KOPT-K1 (cell line): Measurements from ENCODE around the gene TEAD1.

Source experiments
- H3K27ac ChIP-seq: fragments of 200-600 bp; sonication (generic); 2 replicates; pipeline ENCODE4 v1.5.1; 2016; ENCODE audit warnings: antibody characterized with exemption, mild to moderate bottlenecking, low read depth, low read length; ENCODE audit not compliant: poor library complexity, severe bottlenecking
- H3K36me3 ChIP-seq: fragments of 200-600 bp; sonication (generic); 2 replicates; pipeline ENCODE4 v1.5.1; 2017; ENCODE audit warnings: antibody characterized with exemption, mild to moderate bottlenecking, low read length, moderate library complexity; ENCODE audit not compliant: insufficient read depth
- H3K9me3 ChIP-seq: fragments of 200-600 bp; sonication (generic); 2 replicates; pipeline ENCODE4 v1.5.1; 2017; ENCODE audit warnings: antibody characterized with exemption, low read length, mild to moderate bottlenecking; ENCODE audit not compliant: insufficient read depth, poor library complexity, severe bottlenecking

The TEAD1 gene

DNA sequence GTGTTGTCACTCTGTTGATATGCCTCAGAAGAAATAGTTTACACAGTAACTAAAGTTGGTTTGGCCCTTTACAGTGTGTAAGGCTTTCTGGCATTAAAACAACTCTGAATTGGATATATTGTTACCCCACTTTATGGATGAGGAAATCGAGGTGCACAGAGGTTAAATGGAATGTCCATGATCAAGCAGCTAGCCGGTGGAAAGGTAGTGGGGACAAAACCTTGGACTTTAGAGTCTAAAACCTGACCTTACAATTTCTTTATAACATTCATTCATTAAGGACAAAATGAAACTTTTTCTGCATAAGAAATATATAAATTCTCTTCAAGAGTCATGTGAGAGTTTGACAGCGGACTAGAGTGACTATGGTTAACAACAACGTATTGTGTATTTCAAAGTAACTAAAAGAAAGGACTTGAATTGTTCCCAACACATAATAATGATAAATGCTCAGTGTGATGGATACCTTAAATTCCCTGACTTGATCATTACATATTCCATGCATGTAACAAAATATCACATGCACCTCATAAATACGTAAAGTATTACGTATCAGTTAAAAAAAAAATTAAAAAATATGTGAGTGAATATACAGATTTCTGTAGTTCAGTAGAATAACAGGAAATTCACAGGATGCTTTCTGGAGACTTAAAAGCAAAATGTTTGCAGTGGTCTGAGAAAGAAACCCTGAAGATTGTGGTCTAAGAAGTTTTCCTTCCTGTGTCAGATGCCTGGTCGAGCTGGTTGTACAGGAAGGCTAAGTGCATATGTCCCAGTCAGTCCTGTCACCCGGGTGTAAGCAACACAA, 51.0 kb downstream of the TEAD1 start:
- Histone ChIP-seq H3K27ac (no peak overlapping the region), H3K9me3 (no peaks in the 10 kb centered on the region), H3K36me3 (no peaks in the 10 kb centered on the region)

DNA sequence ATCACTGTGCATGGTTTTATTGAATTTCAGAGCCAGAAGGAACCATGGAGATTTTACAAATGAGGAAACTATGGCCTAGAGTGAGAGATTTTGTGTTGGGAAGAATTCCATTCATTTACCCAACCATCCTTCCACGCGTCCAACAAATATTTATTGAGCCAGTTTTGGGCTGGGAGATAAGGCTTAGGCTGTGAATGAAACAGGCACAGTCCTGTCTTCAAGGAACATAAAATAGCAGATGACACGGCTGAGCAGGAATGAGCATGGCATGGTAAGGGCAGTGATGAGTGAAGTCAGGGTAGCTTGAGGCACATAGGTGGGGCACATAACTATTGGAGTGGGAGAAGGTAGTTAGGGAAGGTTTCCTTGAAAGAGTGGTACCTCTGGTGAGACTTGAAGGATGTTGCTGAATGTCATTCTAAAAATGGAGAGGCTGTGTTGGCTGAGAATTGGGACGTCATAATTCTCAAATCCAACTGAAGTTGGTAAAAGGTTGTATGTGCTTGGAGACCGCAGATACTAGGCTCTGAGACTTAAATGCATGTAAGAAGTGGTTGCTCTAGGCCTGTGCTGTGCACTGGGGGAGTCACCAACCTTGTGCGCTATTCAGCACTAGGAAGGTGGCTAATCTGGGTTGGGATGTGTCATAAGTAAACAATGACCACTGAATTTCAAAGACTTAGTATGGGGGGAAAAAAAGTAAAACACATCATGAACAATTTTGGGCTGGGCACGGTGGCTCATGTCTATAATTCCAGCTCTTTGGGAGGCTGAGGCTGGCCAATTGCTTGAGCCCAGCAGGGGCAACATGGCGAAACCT, 51.9 kb downstream of the TEAD1 start:
- Histone ChIP-seq H3K9me3 (no peaks in the 10 kb centered on the region), H3K27ac (no peak overlapping the region), H3K36me3 (no peaks in the 10 kb centered on the region)

DNA sequence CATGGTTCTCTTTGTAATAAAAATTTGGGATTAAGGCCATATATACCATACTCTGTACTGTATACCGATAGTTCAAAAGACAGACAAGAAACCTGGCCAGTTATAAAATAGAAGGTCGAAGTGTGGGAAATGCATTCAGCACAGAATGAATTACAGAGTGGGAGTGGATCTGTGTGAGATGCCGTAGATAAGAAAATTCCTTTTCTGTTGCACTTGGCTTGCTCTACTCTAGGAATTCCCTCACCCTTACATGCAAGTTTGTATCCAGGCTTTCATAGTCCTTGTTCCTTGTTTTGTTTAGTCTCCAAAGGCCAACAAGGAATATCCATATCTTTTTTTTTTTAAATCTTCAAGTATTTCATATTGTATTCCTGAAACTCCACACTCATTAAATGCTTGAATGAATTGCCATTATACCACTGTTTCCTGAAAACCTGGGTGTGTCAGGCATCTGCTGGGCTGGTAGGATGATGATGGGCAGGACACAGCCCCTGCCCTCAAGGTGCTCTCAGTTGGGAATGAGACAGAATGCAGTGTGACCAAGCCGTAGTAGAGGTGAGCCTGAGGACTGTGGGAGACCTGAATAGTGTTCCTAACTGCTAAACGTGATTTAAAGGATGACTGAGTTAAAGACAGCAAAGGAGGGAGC, 53.5 kb downstream of the TEAD1 start:
- Histone ChIP-seq H3K27ac (no peak overlapping the region), H3K36me3 (no peaks in the 10 kb centered on the region), H3K9me3 (no peaks in the 10 kb centered on the region)

DNA sequence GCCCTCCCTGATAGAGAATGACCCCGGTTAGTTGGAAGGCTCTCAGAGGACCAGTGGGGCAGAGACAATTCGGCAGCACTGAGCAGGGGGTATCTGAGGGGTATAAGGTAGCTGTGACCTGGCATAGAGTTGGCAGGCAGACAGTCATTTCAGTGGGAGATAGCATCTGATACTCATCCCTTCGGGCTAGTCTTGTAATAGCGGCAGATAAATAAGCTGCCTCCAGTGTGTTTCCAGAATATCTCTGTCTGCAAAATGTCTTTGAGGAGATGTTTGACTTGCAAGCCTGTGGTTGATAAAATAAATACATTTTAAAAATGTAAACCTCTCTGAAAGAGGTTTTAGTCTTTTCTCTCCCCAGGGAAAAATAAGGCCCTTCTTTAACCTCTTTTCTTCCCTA, 54.2 kb downstream of the TEAD1 start:
- Histone ChIP-seq H3K9me3 (no peaks in the 10 kb centered on the region), H3K36me3 (no peaks in the 10 kb centered on the region), H3K27ac (no peak overlapping the region)

DNA sequence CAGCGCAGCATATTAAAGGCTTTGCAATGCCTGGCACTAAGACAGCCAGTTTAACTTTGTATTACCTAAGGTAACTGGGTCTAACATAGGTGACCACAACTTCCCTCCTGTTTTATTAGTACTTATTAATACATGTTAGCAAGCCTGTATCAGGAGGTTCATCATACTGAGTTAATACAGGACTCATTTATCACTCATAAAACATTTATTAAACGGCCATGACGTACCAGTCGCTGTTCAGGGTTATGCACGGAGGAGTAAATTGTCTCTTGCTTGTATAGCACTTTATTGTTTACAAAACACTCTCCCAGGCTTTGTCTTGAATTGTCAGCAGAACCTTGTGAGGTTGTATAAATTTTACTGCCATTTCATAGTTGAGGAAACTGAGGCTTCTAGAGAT, 55.7 kb downstream of the TEAD1 start:
- H3K27ac ChIP-seq, result no peak overlapping the region
- no peaks in the 10 kb centered on the region for H3K9me3 ChIP-seq

DNA sequence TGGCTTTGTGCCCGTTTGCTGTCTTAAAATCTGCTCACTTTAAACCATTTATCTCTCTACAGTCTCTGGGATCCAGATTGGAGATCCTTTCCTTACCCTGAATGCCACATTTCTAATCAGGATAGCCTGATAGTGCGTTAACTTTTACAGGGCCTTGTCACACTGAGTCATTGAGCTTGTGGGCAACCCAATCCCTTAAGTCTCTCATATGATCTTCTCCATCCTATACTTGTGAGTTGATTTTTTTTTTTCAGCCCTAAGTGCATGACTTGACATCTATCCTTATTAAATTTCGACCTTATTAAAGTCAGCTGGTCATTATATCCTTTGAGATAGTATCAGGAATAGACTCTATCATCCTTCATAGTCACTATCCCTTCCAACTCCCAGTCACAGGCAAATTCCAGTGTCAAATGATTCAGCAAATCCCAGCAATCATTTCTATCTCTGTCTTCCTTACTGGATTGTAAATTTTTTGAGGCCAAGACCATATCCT, 57.7 kb downstream of the TEAD1 start:
- Histone ChIP-seq H3K9me3 (no peaks in the 10 kb centered on the region), H3K27ac (no peak overlapping the region), H3K36me3 (no peaks in the 10 kb centered on the region)

More for the DNA sequence above, 55.7 kb downstream of the TEAD1 start:
- no peaks in the 10 kb centered on the region for H3K36me3 ChIP-seq

DNA sequence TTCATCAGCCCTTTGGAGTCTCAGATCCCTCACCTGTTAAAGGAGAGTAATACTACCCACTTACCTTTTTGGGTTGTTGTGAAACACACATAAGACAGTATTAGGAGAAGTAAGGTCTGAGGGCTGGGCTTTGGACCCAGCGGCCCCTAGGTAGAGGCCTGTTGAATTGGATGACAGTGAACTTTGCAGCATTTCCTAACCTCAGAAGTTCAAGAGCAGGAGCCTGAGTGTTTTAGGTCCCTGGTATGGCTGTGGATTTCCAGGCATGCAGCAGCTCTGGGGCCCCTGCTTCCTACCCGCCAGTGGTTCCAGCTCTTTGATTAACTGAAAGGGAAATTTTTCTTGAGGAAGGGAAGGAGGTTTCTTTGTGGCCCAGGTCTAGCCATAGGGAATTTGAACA, 58.9 kb downstream of the TEAD1 start:
- no peaks in the 10 kb centered on the region for H3K9me3 ChIP-seq
- no peak overlapping the region for H3K27ac ChIP-seq
- no peaks in the 10 kb centered on the region for H3K36me3 ChIP-seq

DNA sequence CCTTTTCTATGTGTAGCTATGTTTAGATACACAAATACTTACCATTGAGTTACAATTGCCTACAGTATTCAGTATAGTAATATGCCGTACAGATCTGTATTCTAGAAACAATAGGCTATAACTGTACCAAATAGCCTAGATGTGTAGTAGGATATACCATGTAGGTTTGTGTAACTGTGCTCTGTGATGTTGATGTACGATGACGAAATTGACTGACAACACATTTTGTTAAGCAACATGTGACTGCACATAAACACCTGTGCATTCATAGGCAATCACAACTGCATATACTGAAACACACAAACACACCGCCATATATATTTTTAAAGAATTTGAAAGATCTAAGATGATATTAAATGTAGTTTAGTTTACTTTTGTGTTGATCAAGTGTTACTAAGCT, 60.4 kb downstream of the TEAD1 start:
- H3K27ac ChIP-seq, result no peak overlapping the region
- no peaks in the 10 kb centered on the region for H3K9me3 ChIP-seq
- no peaks in the 10 kb centered on the region for H3K36me3 ChIP-seq

DNA sequence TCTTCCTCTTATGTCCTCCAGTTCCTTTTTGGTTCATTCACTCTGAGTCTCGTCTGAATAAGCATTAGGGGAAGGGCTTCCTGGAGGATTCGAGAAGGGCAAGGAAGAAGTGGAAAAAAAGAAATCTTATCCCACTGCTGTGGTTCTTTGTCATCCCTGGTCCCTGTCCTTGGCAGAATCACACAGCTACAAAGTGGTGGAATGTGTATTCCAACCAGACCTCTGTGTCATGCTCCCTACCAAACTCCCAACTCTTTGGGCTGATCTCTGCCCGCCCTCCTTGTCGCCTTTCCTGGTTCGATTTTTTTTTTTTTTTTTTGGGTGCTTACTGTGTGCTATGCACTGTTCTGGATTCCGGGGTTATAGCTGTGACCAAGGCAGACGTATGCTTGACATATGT, 61.0 kb downstream of the TEAD1 start:
- peaks cover 1% of the 10 kb centered on the region for H3K9me3 ChIP-seq
- no peak overlapping the region for H3K27ac ChIP-seq

DNA sequence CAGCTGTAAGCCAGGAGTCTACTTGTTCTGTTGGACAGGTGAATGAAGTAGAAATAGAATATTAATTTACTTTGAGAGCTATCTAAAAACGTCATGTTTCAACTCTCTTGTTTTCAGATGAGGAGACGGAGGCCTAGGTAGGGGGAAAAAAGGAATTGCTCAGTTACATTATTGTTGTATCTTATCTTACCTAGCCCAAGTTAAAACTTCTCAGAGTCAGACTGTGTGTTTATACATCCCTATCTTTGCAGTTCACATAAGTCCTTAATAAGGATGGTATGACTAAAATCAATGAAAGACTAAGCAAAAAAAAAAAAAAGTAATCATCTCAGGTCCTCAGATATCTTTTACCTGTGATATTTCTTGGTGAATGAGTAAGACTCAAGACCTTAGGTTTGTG, 62.8 kb downstream of the TEAD1 start:
- no peaks in the 10 kb centered on the region for H3K36me3 ChIP-seq
- peaks cover 5% of the 10 kb centered on the region for H3K9me3 ChIP-seq
- no peak overlapping the region for H3K27ac ChIP-seq

More for the DNA sequence above, 61.0 kb downstream of the TEAD1 start:
- H3K36me3 ChIP-seq, result no peaks in the 10 kb centered on the region

DNA sequence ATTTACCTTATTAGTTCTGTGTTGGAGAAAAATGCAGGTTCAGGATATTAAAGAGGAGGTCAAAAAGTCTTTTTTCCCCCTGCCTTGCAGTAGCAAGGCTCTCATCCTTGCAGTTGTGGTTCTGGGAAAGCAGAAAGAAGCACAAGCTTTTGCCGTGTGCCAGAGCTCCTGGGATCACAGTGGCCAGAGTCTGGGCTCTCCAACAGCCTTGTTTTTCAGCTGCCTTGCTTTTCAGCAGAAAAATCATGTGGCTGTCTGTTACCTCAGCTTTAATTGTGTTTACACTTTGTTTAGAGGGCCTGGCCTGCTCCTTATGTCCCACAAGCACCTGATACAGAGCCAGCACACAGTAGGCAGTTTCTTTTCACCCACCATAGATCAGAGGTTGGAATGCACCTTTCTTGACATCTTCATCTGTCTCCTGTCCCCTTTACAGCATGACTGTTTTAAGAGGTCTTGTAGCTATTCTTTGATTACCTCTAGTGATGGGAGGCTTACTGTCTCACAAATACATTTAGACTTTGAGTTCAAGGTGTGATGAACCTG, 67.5 kb downstream of the TEAD1 start:
- Histone ChIP-seq H3K9me3 (peaks cover 5% of the 10 kb centered on the region), H3K36me3 (no peaks in the 10 kb centered on the region), H3K27ac (no peak overlapping the region)

DNA sequence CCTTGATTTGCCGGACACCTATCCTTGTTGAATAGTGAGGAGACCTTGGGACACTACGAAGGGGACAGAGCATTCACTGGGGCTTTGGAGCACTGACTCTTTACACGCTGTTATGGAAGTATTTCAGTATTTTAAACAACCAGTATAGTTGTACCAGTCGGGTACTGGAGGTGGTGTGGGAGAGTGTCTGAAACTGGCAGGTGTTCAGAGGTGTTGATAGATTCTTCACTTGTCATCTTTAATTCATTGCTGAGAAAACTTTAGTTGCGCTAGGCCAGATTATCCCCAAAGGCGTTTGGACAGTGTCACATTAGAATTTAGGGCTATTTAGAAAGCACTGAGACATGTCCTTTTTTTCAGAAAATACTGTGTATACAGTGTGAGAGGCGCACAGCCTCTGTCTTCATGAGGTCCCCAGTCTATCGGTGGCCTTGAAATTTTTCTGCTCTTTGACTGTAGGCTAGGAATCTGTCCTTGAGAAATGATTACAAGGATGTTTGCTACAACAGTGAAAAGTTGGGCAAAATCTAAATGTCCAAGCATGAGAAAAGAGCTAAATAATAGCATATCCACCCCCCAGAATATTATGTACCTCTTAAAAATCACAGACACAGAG, 69.7 kb downstream of the TEAD1 start:
- H3K9me3 ChIP-seq, result peaks cover 5% of the 10 kb centered on the region
- no peaks in the 10 kb centered on the region for H3K36me3 ChIP-seq
- H3K27ac ChIP-seq, result no peak overlapping the region

DNA sequence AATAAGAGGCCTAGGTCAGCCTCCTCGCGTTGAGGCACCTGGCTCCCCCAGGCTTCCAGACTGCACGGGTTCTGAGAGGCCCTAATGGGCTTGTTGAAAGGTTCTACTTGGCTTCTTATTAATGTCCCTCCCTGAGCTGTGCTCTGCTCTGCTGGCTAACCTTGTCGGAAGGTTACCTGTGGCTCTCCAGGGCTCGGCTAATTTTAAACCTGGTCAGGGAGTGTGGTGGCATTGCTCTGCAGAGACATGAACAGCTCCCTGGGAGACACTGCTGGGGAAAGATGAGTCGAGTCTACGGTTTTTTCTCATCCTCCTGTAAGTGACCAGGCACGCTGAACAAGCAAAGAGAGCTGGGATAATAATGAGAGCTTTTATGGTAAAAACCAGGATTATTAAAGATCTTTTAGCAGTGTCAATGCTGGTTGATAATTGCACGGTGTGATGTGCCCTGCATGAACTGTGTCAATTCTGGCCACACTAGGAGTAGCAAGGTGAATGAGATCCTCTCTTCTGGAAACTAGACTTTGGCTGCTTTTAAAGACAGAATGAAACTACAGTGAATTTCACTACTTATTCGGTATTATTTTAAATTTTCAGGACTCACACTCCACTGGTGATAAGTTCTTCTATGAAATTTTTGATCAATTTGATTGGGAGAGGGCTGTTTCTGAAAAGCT, 70.7 kb downstream of the TEAD1 start:
- H3K27ac ChIP-seq, result no peak overlapping the region

DNA sequence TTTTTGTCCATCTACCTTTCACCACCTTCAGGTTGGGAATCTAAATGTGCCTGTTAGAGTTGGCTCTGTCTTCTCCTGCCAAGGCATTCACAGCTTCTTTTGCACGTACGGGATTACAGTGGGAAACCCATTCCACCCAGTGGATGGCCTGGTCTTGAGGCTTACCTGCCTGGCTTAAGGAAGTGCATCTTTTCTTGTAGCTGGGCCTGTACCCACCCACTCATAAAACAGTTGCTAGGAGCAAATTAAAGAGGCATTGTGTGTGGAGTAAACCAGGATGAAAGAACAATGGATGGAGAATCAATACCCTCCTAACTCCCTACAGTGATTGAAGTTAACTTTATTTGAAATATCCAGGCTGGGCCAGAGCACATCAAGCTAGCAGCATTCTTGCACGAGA, 71.6 kb downstream of the TEAD1 start:
- H3K27ac ChIP-seq, result no peak overlapping the region
- H3K36me3 ChIP-seq, result no peaks in the 10 kb centered on the region
- no peaks in the 10 kb centered on the region for H3K9me3 ChIP-seq

More for the DNA sequence above, 70.7 kb downstream of the TEAD1 start:
- Histone ChIP-seq H3K36me3 (no peaks in the 10 kb centered on the region), H3K9me3 (peaks cover 5% of the 10 kb centered on the region)
